IPS-NIHi11 (cell line): Measurements from ENCODE around the gene GRIN2A.
A peak's percentile ranks its signal among the peaks of the same experiment; 100 is the strongest.

ENCODE experiments used
- DNase-seq: peaks from one replicate; pipeline ENCODE4 v3.0.0; 2012; ENCODE audit warnings: mixed read lengths, low spot score

The GRIN2A gene

DNA sequence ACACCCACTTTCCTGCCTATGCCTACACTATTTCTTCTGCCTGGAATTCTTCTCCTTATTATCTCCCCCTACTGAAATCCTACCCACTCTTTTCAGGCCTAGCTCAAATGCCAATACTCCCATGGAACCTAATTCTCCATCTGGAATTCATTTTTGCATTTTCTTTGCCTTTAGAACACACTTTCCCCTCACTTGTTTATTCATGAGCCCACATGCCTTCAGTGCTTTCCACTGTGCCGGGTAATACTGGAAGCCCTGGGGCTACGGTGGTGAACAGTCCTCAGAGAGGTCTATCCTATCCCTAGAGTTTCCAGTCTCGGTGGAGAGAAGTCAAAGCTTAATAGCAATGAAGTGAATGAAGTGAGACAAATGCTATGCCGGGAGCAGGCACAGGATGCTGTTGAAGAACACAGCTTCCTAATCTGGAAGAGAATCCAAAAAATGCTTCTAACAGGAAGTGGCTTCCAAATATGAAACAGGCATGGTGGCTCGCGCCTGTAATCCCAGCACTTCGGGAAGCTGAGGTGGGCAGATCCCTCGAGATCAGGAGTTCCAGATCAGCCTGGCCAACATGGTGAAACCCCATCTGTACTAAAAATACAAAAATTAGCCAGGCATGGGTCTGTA, 322.4 kb downstream of the GRIN2A start:
- no peak for DNase-seq

DNA sequence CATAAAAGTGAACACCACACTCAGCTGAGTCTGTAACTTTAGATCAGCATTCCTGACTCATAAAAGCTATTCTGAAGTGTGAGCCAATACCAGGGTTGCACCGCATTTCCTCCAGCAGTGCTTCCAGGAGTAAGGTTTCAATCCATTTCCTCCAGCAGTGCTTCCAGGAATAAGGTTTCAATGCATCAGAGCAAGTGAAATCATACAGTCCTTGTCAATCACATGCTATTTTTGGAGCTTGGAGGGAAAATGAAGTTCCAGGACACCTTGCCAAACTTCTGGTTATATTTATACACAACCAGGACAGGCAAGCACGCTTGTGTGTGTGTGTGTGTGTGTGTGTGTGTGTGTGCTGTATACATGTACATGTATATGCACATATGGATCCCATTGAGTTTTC, 327.6 kb downstream of the GRIN2A start:
- no peak for DNase-seq

DNA sequence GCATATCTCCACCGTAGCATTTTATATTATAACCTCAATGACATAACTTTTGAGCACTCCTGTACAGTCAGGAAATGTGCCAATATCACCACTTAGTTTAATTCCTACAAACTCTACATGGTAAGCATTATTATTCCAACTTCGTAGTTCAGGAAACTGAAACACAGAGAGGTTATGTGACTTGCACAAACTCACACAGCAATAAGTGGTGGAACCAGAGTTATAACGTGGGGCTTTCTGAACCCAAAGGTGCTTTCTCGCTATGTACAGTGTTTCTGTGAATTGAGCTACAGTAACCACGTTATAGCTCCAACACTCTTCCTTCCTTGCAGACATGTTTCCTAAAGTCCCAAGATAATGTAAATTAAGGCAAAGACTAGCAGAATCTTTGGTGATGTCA, 330.2 kb downstream of the GRIN2A start:
- no peak for DNase-seq

DNA sequence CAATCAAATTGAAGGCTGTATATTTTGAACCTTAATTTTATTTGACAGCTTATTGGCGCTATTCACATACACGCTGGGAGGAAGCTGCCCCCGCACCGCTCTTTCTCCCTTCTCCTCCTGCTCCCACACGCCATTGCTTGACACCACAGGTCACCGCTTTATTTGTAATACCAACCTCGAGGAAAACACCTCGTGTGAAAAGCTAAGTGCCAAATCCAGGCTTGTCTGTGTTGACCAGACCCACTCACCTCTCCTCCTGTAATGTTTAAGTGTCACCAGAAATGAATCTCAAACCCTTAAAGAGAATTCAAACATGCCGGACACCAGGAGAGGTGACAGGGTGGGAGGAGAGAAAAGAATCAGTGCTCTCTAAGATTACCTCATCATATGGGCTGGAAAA, 331.4 kb downstream of the GRIN2A start:
- no peak for DNase-seq

- DNase-seq: no peak
Measured at GRCh38 chr16:9849697-9850245, 332.5 kb downstream of the GRIN2A start.

DNA sequence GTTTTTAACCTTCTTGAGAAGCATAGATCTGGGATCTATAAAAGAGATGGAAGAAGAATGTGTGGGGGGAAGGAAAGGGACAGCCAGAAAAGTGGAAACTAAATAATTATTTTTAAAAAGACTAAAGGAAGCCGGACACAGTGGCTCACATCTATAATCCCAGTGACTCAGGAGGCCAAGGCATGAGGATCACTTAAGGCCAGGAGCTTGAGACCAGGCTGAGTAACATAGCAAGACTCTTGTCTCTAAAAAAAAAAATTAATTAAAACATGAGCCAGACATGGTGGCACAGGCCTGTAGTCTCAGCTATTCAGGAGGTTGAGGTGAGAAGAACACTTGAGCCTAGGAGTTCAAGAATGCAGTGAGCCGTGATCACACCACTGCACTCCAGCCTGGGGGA, 335.1 kb downstream of the GRIN2A start:
- DNase-seq: no peak

GRCh38 chr16:9846362-9847099, 335.7 kb downstream of the GRIN2A start:
- DNase-seq: no peak

DNA sequence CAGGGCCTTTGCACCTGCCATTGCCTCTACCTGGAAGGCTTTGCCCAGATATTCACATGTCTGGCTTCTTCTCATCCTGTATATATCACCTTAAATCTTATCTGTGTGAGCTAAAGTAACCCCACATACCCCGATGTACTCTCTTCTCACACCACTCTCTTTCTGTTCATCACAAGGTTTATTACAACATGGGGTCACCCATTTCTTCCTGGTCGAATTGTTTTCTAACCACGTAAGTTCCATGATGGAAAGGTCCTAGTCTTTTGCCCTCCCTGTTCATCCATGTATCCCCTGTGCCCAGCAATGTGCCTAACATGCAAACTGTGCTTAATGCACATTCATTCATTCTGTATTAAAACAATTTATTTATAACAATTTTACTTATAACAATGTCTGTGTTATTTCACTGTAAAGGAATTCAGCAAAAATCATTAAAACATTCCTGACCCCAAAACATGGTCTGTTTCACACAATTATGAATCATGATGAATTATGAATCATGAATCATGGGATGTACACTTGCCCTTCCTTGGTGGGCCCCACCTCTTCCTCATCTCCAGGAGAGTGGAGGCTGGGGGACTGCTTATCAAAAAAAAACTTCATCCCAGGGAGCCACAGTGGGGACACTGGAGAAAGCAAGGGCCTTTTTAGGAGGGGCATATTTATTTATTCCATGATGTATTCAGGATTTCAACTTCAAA, 336.4 kb downstream of the GRIN2A start:
- no peak for DNase-seq

- DNase-seq: no peak
Measured at GRCh38 chr16:9844361-9844760, 337.9 kb downstream of the GRIN2A start.

DNA sequence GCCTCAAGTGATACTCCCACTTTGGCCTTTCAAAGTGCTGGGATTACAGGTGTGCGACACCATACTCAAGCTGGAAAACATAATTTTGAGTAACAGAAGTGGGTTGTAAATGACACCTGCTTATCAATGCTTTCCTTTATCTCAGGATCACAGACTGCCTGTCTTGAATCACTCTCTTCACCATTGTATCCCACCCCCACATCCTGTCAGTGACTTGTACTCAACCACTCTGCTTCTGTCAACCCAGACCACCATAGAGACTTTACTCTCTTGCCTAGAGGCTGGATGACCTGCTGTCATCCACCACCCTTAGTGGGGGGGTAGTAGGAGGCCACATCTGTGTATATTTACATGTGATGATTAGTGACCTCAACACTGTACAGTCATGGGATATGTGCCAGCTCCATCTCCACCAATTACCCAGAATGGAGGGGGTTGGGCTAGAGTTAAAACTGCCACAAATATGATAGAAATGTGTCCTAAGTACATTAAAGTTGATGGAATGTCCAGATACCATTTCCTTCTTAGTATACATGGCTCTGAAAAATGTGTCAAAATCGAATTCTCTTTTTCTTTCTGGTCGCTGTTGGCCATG, 338.7 kb downstream of the GRIN2A start:
- DNase-seq: no peak

DNA sequence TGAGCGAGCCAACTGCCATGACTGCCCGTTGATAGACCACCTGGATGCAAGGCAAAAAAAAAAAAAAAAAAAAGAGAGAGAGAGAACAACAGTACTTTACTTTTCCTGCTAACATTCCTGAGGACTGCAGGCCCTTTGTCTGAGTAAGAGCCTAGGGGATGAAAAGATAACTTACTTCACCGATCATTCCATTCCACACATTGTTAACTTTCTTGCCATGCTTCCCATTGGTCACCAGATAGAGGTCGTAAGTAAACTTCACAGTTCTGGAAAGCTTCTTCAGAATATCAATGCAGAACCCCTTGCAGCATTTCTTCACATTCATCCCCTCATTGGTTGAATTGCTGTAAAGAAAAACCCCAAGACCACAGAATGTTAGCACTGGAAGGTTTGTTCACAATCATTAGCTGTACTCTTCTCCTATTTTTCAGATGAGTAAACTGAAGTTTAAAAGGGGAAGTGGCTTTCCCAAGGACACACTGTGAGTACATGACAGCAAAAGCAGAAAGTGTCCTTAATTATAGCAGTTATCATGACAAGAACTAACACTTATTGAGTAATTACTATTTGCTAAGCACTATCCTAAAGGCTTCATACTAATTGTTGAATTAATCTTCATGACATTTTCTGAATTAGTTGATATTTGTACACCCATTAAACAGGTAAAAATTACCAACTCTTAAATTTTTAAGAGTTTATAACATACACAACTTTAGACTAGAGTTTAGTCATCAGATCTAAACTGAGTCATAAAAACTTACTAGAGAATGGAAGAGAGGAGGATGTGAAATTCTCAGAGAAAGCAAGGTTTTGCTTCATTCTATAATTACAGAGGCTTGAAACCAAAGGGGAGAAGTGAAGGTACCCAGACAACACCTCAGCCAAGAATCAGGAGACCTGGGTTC, 341.2 kb downstream of the GRIN2A start:
- peak; percentile 14 for DNase-seq

DNA sequence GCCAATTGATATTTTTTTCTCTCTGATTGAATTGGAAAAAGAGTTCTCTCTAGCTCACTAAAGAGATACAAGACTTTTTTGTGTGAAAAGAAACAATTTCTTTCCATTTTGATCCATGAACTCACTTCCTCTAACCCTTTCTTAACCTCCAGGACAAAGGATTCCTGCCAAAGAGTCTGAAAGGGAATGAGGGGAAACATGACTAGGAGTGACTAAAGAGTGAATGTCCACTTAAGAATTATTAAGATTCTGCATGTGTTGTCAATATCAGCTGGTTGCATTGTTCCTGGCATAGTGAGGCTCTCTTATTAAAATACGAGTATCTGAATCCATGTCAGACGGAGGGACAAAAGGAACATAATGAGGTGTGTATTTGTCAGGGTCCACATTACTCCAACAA, 344.7 kb downstream of the GRIN2A start:
- DNase-seq: no peak

GRCh38 chr16:9836118-9836736, 346.0 kb downstream of the GRIN2A start:
- peak; percentile 70 for DNase-seq

GRCh38 chr16:9827062-9827752, 355.0 kb downstream of the GRIN2A start:
- DNase-seq: no peak

- no peak for DNase-seq
Measured at GRCh38 chr16:9826656-9827055, 355.6 kb downstream of the GRIN2A start.

- no peak for DNase-seq
Measured at GRCh38 chr16:9824200-9825068, 357.8 kb downstream of the GRIN2A start.

DNA sequence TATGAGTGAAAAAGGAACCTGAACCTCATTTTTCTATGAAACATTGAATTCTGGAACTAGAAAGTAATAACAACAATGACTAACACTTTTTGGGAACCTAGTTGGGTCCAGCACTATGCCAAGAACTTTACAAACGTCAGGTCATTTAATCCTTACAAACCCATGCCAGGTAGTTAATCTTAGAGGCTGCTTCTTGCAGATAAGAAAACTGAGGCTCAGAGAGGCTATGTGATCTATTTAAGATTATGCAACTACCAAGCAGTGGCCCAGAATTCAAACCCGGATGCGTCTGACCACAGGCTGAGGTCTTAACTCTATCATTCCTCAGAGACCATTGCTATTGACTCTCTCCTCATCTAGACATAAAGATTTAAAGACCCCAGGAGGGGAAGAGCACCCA, 358.7 kb downstream of the GRIN2A start:
- DNase-seq: no peak

GRCh38 chr16:9821970-9822369, 360.3 kb downstream of the GRIN2A start:
- peak; percentile 21 for DNase-seq

DNA sequence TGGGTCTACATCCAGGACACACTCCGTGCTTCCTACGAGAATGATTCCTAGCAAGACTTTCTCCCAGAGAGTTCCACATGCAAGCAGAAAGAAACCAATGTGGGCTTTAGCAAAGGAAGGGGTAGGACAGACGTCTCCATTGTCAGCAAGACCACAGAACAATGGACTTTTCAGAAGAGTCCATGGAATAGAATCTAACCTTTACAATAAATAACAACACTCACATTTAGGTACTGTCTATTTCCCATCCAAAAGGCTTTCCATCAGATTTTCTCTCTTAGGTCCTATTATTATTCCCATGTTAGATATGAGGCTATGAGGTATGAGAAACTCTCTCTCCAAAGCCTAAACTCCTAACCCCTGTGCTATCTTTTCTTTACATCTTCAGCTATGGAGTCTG, 360.9 kb downstream of the GRIN2A start:
- no peak for DNase-seq
